GM12874 (cell line): ENCODE results near the gene NTRK3.
A peak's percentile ranks its signal among the peaks of the same experiment; 100 is the strongest.

ENCODE experiments used
- TF ChIP-seq, protein P1 (sequence below): IDR thresholded peaks from 2 replicates; pipeline ENCODE4 v1.5.1; 2011; ENCODE audit warnings: low read depth, mild to moderate bottlenecking, control low read depth, low read length, moderate library complexity; ENCODE audit not compliant: insufficient read depth

The NTRK3 gene

DNA sequence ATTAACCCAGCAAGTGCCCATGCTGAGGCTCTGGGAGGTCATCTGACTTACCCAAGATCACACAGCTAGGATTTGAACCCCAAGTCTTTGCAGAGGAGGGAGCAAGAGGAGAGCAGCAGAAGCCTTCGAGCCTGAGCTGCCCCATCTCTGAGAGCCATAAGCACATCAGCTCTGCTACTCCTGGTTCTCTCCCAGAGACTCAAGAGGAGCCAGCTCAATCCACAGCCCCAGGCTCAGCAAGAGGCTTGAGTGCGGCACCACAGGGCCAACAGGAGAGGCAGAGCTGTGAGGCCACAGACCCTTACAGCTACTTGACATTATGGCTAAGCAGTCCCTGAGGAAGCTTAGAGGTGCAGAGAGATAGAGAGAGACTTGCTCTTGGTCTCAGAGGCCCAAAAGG, 15.9 kb upstream of the NTRK3 start:
- TF ChIP-seq, protein P1, sequence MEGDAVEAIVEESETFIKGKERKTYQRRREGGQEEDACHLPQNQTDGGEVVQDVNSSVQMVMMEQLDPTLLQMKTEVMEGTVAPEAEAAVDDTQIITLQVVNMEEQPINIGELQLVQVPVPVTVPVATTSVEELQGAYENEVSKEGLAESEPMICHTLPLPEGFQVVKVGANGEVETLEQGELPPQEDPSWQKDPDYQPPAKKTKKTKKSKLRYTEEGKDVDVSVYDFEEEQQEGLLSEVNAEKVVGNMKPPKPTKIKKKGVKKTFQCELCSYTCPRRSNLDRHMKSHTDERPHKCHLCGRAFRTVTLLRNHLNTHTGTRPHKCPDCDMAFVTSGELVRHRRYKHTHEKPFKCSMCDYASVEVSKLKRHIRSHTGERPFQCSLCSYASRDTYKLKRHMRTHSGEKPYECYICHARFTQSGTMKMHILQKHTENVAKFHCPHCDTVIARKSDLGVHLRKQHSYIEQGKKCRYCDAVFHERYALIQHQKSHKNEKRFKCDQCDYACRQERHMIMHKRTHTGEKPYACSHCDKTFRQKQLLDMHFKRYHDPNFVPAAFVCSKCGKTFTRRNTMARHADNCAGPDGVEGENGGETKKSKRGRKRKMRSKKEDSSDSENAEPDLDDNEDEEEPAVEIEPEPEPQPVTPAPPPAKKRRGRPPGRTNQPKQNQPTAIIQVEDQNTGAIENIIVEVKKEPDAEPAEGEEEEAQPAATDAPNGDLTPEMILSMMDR, result no peak

DNA sequence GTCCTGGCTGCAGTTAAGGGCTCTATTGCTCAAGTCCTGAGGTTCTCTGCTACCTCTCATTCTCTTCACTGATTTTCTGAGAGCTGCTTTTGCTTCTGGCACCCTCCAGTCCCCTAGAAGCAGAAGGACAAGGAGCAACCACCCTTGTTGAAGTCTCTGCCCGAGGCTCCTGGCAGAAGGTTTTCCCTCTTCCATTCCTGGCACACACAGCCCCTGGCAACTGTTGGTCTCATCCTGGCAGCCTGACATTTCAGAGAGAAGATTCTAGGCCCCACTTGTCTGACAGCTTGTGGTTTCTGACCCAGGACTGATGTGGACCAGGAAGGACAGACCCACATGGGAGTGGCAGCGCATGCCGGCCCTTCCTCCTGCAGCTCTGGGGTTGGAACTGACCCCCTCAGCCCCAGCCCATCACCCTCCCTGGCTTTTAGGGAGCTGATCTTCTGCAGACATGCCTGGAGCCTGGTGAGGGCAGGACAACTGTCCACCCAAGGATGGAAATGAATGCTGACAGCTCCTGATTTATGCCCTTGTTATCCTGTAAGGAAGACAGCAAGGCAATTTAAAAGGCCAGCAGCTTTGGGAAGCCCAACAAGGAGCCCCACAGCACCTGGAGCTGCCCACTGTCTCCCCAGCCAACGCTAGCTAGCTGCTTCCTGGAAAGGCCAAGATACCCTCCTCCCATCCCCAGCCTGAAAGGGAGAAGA, 13.0 kb upstream of the NTRK3 start:
- TF ChIP-seq, protein P1, result no peak

DNA sequence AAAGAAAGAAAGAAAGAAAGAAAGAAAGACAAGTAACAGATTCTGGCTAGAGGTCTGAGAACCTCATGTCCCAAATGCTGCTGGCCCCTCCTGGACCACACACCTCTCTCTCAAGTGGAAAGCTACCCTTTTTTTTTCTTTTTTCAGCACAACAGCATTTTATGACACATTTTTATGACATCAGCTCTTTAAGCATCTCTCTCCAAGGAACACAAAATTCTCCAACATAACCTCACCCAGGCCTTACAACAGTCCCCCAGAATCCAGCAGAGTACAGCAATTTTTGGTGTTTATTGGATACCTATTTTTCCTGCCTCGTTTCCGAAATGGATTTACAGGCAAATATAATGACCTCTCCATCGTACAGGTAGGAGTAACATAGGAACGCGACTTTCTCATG, 11.2 kb upstream of the NTRK3 start:
- TF ChIP-seq, protein P1, result no peak

DNA sequence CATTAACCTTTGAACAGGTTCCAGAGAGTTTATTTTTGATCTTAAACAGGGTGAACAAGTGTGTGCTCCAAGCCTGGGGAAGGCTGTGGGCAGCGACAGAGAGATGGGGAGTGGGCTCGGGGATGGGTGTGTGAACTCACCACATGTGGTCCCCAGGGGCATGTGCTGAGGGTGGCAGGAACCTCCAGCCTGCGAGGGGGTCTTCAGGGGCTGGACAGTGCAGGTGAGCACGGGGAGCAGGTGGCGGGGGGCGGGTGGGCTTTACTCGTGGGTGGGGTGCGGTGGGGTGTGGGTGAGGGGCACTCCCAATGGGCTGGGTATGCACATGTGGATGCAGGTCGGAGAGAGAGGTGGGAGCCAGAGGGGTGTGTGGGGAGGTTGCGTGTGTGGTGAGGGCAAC, 9.6 kb upstream of the NTRK3 start:
- TF ChIP-seq, protein P1, result no peak

DNA sequence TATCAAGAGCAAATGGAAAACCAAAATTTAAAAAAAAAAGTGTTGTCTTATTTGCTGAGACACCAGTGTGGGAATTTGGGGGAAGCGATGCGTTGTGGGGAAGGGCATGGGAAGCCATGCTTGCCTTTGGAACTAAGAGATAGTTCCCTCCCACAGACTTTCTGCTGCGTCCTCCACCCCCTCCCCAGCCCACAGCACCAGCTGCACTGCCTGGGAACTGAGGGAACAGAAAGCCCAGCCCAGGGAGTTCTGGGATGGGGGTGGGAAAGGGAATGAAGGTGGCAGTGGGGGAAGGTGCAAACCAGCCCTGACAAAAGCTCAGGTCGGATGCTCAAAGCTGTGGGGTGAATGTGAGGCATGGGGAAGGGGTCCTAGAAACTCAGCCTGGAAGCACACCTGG, 8.1 kb upstream of the NTRK3 start:
- TF ChIP-seq, protein P1, result no peak

DNA sequence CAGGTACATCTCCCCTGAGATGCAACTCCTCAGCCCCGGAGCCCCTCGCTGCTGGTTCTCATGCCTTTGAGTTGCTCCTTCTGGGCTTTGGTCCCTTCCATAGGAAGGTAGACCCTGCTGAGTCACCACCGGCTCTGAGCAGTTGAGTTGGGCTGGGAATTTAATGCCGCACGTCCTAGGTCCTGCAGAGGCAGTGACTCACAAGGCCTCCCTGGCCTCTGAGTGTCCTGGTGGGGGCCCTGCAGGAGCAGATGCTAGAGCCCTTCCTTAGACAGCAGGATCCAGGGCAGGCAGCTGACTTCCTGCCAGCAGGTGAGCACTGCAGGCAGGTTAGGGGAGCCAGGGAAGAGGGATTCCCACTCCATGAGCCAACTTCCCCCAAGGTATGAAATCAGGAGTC, 5.5 kb upstream of the NTRK3 start:
- TF ChIP-seq, protein P1, result no peak

DNA sequence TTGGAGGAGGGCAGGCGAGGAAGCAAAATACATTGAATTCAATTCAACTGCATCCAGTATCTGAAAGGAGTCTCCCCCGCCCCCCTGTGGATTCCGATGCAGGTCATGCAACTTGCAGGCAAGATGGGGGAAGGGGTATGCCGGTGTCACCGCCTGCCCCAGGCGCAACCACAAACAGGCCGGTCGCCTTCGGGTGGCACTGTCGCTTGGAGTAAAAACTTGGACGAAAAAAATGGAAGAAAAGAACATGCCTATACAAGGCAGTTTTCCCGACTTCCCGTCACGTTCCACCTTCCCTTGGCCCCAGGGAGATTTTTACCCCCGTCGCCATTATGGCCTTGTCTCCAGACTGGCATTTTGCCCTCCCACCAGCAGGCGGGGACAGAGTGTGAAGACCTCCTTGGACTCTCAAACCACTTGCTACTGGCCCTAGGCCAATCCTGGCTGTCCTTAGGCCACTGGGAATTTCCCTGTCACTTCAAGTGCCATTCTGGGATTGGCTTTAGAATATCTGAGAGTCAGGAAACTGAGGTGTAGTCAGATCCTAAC, 1.6 kb upstream of the NTRK3 start:
- TF ChIP-seq, protein P1, result peak; percentile 30; the same call in 1 of the 2 replicates
